HEK293T (cell line): ENCODE measurements around the gene DLX3.

Experiments
- CTBP1 ChIP-seq: fragments of 450-650 bp; IDR thresholded peaks from 2 replicates; pipeline ENCODE4 v1.6.1; 2016; ENCODE audit warnings: borderline replicate concordance
- FOXK2 ChIP-seq: fragments of 450-650 bp; IDR thresholded peaks from 2 replicates; pipeline ENCODE4 v1.6.1; 2016; ENCODE audit warnings: mild to moderate bottlenecking
- FOXM1 ChIP-seq: fragments of 450-650 bp; IDR thresholded peaks from 2 replicates; pipeline ENCODE4 v1.6.1; 2017; ENCODE audit warnings: mild to moderate bottlenecking, borderline replicate concordance
- L3MBTL2 ChIP-seq: fragments of 450-650 bp; conservative IDR thresholded peaks from 2 replicates; pipeline ENCODE4 v1.6.1; 2016; ENCODE audit warnings: mild to moderate bottlenecking
- SP1 ChIP-seq: fragments of 450-650 bp; IDR thresholded peaks from 2 replicates; pipeline ENCODE4 v1.6.1; 2017
- SUZ12 ChIP-seq: fragments of 450-650 bp; IDR thresholded peaks from 2 replicates; pipeline ENCODE4 v1.6.1; 2016; ENCODE audit warnings: mild to moderate bottlenecking
- TF ChIP-seq, protein P1 (sequence below): fragments of 450-650 bp; IDR thresholded peaks from 2 replicates; pipeline ENCODE4 v1.6.1; 2016

DNA sequence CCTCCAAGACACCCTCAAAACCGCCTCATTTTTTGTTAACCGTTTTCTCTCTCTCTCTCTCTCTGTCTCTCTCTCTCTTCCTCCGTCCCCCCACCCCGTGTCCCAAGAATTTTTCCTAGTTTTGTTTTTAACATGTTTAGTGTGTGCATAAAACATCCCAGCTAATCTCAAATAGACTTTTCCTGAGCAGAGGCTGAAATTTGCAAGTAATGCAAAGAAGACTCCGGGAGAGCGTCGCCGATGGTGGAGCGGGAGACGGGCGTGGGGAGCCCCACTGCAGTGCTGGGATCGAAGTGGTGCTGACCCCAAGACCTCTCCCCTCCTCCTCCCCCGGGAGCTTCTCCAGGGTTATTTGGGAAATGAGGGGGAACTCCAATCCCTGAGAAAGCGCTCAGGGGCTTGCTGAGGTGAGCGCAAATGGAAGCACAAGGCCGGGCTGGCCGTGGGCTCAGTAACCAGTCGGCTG lies 30.7 kb downstream of the DLX3 start:
- TF ChIP-seq CTBP1 (no peak), FOXM1 (no peak), FOXK2 (no peak), L3MBTL2 (no peak), SP1 (no peak), SUZ12 (no peak)
- TF ChIP-seq, protein P1, sequence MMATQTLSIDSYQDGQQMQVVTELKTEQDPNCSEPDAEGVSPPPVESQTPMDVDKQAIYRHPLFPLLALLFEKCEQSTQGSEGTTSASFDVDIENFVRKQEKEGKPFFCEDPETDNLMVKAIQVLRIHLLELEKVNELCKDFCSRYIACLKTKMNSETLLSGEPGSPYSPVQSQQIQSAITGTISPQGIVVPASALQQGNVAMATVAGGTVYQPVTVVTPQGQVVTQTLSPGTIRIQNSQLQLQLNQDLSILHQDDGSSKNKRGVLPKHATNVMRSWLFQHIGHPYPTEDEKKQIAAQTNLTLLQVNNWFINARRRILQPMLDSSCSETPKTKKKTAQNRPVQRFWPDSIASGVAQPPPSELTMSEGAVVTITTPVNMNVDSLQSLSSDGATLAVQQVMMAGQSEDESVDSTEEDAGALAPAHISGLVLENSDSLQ: no peak
